Activated CD8-positive, alpha-beta memory T cell treated with anti-CD3 and anti-CD28 coated beads, Interleukin-2, amount 50 U/mL, for 1 hour (primary cell): ENCODE data around the gene TP63.

Experiments
- DNase-seq: peaks from one replicate; pipeline ENCODE4 v3.0.0-alpha.2; 2020; ENCODE audit errors: extremely low read depth

Gene TP63

DNA sequence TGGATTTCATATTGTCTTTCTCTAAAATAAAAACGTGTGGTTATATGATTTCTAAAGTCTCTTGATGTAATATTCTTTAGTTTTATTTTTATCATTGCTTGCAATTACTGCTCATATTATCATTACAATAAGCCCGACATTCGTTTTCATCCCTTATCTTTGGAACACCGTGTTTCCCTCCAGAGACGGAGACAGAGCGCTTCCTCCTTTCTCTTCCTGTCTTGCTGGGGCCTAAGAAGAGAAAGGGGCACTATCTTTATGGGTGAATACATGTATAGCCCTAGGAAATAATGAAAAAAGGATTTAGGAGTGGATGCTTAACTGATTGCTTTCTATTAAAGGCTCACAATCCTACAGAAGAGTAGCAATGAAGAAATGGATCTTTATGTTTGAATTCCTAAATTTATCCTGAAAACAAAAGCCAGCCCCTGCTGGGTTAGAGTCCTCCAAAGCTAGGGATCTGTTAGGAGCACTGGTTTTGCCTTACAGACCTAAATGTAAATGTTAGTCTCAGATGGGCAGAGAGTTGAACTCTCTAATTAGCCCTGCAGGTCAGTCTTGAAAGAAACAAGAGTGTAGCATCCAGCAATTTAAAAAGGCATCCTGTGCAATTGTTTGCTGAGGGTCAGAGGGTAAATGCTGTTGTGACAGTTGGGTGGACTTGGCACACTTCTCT, 145.1 kb downstream of the TP63 start:
- no peak for DNase-seq

DNA sequence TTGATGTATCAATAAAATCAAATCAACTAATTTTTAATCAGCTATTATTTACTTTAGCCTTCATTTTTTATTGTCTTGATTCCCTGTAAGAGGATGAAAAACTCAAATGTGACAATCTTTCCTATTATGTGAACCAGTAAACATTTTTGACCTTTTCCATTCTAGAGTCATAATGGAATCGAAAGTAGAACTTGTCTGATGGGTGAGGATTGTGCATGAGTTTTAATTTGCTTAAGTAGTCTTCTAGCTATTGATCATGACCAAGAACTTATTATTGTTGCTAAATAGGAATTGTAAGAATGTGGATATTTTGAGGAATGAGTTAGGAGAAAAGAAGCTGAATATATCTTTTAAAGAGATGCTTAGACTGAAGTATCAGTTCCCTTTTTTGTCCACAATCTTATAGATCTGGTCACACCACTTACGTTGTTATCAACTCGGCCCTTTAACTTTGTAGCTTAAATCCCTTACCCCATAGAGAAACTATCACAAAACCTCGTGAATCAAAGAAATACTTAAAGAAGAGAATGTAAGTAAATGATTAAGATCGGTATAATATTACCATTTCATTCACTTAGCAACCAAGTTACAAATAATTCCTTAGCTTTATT, 147.3 kb downstream of the TP63 start:
- DNase-seq: no peak

DNA sequence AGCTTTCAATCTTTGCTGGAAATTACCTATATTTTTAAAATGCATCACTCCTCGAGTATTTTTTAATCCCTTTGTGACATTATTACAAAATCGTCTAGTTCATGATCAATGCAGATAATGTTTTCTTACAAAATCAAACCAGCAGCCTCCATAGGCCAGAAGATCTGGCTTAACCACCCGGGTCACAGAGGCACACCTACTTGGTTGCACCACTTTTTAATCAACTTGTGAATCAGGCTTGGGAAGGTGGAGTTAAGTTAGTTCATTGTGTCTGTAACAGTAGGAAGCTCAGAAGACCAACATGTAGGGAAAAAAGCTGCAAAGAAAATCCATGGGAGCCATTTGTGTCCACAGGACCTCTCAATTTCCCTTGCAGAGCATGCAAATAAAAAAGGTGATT, 148.0 kb downstream of the TP63 start:
- DNase-seq: no peak

DNA sequence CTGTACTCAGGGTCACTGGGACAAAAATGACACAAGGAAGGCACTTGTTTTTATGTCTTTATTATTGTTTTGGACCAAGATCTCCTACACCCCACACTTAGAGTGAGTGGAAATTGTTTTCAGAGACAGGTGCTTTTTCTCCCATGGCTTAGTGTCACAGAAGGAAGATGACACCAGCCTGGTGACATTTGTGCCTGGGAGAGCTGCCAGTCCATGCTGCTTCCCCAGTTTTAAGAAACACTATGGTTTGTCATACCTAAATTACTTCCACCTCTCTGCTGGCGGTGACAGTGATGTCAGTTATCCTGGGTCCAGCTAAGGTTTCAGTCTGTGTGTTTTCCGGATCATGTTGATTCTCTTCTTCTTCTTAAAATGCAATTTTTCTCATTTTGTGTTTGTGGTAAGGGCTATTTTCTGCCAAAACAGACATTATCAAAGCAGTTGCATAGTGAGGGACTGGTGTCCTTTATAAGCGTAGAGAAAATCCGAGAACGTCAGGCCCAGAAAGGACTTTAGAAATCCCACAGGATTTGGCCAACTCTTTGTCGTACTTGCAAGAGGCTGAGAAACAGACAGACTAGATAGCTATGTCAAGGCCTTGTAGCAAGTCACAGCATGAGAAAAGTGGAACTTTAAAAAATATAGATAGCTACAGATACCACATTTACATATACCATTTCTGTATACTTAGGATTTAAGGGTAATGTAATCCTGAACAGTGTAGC, 149.5 kb downstream of the TP63 start:
- no peak for DNase-seq

DNA sequence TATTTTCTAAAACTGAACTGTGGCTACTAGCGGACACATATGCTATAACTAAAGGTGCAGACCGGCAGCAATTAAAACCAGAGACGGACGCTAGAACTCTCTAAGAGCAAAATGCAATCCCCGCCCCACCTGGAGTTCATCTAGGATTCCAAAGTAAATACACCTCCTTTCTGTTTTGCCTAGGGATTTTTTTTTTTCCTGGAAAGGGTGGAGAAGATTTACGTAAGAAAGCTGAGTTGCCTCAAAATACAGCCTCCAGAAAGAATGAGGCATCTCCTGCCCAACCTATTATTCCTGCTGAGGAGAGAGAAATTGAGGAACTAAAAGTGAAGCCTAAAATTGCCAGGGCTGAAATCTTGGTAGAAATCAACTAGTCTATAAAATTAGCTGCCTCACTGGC, 150.2 kb downstream of the TP63 start:
- no peak for DNase-seq

DNA sequence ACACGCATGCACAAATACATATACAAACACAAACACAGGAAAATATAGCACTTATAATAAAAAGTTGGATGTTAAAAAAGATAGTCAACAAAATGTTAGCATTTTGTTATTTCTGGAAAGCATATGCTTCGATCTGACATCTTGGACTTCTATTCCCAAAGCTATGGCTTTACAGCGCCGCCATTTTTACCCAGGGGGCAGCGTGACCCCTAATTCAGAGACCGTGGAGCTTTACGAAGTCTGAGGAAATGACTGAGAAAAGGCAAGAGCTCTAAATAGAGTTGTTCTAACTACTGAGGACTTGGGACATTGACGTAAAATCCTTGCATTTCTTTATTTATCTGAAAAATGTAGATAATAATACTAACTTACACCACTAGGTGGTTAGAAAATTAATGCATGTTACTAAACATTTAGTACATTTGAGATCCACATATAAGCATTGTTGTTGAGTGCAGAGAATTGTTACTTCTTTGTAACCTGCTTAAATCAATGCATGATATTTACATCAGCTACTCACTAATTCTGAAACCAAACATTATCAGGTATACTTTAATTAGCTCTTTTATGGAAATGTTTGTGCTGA, 155.4 kb downstream of the TP63 start:
- DNase-seq: no peak

DNA sequence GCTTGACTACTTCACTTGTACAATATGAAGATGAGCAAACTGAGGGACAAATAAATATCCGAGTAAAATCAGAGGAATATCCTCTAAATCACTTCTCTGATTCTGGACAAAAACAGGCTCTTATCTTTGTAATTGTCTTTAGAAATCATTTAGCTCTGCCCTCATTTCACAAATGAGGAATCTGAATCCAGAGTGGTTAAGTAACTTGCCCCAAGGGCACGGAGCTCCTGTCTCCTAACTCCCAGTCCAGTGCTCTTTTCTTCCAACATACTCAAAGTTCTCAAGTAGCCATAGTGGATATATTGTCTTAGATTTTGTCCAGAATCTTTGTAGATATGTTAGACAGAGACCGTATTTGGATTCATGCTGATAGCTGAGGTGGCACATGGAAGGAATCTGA, 156.0 kb downstream of the TP63 start:
- DNase-seq: no peak

DNA sequence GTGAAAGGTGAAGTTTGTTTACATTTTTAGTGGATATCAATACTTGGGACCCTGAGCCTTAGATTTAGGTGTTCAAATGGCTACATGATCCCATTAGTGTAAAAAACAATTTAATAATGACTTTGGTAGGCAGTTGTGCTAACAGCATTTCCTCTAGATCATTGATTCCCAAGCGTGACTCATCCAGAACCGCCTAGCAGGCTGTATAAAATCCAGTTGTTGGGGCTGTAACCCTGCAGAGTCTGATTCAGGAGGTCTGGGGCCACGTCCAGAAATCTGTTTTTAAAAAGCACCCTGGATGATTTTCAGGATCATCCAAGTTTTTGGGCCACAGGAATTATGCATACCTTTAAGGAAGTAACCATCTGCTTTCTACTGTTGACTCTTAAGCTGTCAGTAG, 156.4 kb downstream of the TP63 start:
- DNase-seq: no peak

DNA sequence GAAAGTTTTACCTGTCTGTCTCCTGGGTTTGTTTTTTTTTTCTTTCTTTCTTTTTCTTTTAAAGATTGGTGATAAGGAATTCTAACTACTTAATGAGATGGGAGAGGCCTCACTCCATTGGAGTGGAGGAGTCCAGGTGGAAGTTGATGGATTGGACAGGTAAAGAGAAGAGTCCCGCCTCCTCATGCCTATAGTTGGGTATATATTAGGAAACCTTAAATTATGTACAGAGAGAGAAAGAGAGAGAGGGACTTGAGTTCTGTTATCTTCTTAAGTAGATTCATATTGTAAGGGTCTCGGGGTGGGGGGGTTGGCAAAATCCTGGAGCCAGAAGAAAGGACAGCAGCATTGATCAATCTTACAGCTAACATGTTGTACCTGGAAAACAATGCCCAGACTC, 158.2 kb downstream of the TP63 start:
- DNase-seq: no peak

DNA sequence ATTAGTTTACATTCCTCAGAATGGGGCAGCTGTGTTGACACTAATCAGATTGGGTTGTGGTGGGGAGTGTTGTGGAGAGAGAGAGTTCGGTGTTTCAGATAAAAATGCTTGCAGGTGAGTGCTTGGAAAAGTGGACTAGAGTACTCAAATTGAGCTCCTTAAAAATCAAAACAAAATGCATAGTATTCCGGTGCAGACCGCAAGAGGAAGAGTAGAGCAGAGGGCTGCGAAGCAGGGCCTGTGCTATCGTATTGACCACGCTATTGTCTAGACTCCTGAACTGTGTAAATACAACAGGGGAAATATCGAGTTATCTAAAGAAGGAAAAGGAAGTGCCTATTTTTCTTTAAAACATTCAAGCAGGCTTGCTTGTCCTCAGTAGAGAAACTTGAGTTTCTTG, 159.5 kb downstream of the TP63 start:
- no peak for DNase-seq

DNA sequence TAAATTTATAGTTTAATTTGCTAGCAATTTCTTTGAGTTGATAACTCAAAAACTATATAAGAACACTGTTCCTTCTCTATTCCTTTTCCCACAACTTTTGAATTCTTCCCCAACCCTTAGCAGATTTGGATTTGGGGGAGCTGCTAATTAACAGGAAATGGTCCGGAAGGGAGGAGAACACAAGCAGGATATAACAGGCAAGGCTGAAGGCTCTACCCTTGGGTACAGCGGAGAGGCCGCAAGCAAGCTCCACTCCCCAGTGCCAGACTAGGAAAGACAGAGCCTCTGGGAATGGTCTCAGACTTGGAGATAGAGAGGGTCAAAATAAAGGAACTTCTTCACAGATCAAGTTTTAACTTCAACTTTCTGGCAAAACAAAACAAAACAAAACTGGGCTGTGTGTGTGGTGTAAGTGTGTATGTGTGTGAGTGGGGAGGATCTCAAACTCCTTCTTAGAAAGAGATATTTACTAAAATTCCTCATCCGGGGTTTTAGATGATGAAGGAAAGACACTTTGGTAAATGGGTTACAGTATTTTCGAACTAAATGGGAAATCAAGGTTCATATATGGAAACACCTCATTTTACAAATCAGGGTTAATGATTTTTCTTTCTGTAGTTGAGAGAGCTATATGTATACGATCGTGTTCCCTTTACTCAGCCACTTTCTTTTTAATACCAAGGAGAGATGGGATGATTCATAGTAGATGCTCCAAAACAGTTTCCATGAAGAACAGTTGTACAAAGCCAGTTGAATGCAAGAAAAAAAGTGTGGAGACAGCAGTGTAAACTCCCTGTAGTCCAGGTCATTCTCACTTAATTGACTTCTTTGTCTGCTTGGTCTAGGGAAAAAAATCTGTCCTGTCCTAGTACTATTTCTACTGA, 161.1 kb downstream of the TP63 start:
- DNase-seq: no peak

DNA sequence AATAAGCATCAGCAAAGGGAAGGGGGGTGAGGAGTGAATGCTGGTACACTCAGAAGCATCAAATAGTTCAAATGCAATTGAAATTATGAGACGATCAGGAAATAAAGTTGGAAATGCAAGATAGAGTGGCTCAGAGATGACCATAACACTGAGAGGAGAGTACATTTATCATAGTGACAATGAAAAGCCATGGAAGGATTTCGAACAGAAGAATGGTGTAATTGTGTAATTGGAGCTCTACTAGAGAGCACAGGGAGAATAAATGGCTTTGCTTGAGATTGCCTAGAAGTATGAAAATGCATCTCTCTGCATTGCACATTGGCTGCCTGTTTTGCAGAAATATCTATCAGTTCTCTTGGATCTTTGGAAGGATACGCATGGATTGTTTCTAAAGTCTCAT, 163.3 kb downstream of the TP63 start:
- no peak for DNase-seq

DNA sequence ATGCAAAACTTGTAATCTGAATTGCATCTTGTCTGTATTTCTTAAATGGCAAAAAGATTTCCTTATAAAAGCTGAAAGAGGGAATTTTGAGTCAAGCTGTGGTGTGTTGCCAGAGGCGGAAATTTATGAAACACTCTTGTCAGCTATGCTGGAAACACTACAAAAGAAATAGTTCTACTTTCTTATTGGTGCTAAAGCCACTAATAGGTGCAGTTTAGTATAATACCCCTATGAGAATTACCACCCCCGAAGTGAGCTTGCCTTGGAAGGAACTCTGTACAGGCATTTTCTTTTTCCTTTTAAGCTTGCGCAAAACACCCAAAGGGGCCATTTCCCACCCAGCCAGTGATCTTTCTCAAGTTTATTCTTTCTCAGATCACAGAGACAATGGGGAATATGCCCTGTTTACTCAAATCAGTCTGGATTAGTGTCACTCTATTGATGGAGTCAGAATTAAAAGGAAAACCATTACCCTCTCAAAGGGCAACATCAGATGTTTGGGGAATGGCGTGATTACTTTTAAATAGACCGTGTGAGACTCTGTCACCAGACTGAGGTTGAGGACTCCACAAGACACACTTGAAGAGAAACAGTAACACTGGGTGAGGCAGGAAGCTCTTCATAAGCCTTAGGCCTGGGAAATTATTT, 166.0 kb downstream of the TP63 start:
- no peak for DNase-seq

DNA sequence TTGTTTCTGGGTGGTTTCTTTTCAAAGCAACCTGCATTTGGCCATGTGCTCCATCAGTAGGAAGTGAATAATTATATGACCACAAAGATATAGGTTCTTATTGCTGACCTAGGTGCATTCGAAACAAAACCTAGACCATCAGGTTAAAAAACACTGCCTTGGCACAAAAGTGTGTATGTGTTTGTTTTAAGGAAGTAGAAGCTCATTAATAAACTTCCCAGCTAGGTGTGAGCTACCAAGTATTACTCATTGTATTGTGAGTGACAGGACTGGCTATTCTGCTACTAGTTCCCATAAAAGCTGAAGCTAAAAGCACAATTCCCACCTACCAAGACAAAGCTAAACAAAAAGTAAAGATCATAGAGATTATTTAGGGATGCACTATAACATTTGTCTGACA, 168.2 kb downstream of the TP63 start:
- no peak for DNase-seq

DNA sequence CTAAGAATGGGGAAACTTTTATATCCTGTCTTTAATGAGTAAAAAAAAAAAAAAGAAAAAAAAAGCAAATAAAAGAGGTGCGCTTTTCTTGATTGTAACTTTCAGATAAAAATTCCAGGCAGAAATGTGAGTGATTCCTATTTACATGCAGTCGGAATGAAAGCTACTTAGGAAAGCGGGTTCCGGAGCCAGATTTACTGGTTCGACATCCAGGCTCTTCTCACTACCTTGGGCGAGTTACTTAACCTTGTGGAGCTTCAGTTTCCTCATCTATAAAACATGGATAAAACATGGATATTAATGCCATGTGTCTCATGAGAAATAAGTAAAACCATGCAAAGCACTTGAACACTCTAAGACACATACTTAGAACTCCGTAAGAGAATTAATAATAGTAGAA, 169.2 kb downstream of the TP63 start:
- no peak for DNase-seq

DNA sequence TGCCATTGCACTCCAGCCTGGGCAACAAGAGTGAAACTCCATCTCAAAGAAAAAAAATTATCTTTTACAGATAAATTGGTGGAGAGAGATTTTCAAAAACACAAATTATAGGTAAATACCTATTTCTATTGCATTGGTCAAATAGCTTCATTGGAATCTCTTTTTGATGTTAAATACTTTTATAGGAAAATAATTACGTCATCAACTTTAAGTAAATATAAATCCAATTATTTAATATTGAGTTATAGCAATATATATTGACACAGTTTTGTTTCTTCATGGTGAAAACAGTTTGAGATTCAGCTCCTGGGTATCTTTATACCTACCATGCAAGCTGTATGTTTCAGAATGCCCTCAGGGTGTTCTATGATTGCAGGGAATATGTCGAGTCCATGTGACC, 172.1 kb downstream of the TP63 start:
- DNase-seq: no peak

DNA sequence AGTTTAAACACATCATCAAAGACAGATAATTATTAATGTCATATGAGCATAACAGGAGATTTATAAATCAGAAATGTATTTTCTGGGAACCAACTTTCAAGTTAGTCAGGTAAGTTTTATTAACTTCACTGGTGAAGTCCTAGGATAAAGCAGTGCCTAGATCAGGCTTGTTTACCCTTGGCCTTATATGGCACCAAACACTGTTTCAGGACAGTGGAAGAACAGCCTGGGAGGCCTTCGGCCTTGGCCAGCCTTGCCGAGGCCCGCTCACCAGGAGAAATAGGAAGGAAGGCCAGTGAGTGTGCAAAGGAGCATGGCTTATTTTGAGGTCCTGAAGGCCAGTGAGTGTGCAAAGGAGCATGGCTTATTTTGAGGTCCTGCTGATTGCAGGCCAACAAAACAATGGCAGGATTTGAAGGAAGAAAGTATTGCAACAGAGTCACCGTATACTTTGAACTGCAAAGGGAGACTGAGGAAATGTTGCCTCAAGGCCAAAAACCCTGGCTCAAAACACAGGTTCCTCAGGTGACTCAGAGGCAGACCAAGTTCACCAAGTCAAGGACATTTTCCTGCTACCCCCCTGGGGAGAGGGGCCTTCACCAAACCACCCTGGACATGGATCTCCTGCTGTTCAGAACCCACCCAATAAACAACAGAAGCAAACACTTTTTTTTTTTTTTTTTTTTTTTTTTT, 174.3 kb downstream of the TP63 start:
- no peak for DNase-seq

DNA sequence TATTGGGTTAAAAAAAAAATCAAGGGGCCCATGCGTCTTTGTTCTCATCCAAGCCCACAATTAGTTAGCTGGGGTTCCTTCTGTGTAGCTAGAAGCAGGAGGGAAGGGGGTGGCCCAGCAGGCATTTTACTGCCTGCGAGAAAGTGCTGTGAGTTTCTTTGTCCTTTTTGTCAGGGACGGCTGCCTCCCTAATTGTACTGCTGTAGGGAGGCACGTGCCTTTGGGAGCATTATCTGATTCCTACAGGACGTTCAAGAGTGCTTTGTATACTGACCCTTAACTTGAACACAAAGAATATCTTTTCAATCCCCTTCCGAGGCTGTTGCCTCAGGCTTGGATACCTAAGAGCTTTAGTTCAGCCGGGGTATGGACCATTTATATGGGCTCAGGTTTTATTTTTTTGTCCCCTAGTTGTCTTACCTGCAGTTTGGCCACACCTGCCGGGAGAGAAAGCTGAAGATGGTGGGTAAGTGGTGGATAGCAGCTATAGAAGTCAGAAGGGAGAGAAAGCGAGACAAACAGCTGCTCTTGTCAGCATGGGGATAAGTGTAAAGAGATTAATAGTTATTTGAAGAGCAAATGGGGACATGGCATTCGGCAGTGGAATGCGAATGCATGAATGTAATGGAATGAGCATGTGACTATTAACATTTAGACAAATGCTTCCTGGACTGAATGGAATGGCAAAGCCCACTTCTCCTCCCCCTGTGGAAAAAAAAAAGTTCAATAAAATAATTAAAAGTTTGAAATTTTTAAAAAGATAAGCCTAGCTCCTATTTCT, 175.2 kb downstream of the TP63 start:
- DNase-seq: no peak

DNA sequence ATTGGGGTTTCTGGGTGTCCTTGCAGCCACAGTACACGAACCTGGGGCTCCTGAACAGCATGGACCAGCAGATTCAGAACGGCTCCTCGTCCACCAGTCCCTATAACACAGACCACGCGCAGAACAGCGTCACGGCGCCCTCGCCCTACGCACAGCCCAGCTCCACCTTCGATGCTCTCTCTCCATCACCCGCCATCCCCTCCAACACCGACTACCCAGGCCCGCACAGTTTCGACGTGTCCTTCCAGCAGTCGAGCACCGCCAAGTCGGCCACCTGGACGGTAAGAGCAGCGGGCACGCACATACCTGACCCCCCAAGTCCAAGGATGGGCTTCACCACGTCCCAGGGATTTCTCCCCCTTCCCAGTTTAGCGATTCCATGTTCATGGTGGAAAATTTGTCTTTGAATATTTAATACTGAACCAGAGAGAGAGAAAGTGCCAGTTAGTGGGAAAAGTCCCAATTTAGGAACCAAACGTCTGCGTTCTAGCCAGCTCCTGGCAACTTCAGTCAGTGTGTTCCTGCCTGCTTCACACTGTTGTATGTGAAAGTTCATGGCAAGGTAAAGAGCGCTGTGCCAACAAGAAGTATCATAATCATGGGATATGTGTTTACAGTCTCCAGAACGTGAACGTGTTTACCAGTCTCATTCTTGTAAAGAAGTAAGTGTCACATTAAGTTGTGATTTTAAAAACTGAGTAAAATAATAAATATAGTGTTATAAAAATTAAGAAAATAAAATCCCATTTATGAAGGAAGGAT, 177.2 kb downstream of the TP63 start:
- no peak for DNase-seq
